Measurements from ENCODE around the gene PSMG1. TPM values are rescaled to one million over a fixed set of nuclear protein-coding genes. Genes with fewer than 3 reads are reported as not detected.

PSMG1 gene
- total RNA-seq, 1 experiment from 2014 or later = 50.0 TPM

GRCh38 chr21:39208624-39209333 lies 25.5 kb upstream of the PSMG1 start:
- no peak for TF ChIP-seq CTCF (IDR thresholded peaks at IDR 0.05; ENCODE audit: unreplicated experiment)
- H3K27me3 Mint-ChIP-seq (ENCODE audit: unreplicated experiment) = no peaks in the 10 kb centered on the region
- no TSS peak for BruUV-seq (replicated peaks)
- H3K9me3 Mint-ChIP-seq (ENCODE audit: low read depth, unreplicated experiment) = no peaks in the 10 kb centered on the region
- H3K4me1 Mint-ChIP-seq (ENCODE audit: low read depth, unreplicated experiment) = no peaks in the 10 kb centered on the region
- H3K4me3 Mint-ChIP-seq (ENCODE audit: low read depth, unreplicated experiment) = no peak overlapping the region
- H3K36me3 Mint-ChIP-seq (ENCODE audit: insufficient read depth, unreplicated experiment) = peaks cover 20% of the 10 kb centered on the region
- CTCF ChIA-PET = no interaction called here
- intact Hi-C loops (cut with micrococcal nuclease; ENCODE audit: unreplicated experiment) = no loop called here
- no peak for DNase-seq
- H3K27ac Mint-ChIP-seq (ENCODE audit: unreplicated experiment) = no peak overlapping the region

DNA sequence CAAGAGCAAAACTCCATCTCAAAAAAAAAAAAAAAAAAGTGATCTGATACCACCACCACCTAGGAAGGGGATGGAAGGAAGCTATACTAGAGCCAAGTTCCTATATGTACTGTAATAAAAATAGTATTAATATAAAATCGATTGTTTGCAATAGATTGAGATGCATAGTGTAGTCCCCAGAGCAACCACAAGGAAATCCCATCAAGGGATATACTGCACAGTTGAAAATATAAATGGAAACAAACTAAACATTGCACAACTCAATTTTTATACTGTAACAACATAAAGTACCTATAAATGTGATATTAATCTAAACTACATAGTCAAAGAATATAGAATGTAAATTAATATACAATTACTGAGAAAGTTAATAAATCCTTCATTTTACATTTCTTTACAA lies 20.9 kb upstream of the PSMG1 start:
- DNase-seq = no peak
- no peak for TF ChIP-seq CTCF (IDR thresholded peaks at IDR 0.05; ENCODE audit: unreplicated experiment)
- H3K4me1 Mint-ChIP-seq (ENCODE audit: low read depth, unreplicated experiment) = no peaks in the 10 kb centered on the region
- no peak overlapping the region for H3K27ac Mint-ChIP-seq (ENCODE audit: unreplicated experiment)
- intact Hi-C loops (cut with micrococcal nuclease; ENCODE audit: unreplicated experiment) = no loop called here
- CTCF ChIA-PET = no interaction called here
- H3K36me3 Mint-ChIP-seq (ENCODE audit: insufficient read depth, unreplicated experiment) = peaks cover 19% of the 10 kb centered on the region
- H3K4me3 Mint-ChIP-seq (ENCODE audit: low read depth, unreplicated experiment) = no peak overlapping the region
- H3K9me3 Mint-ChIP-seq (ENCODE audit: low read depth, unreplicated experiment) = no peaks in the 10 kb centered on the region
- no peaks in the 10 kb centered on the region for H3K27me3 Mint-ChIP-seq (ENCODE audit: unreplicated experiment)
- no TSS peak for BruUV-seq (replicated peaks)

DNA sequence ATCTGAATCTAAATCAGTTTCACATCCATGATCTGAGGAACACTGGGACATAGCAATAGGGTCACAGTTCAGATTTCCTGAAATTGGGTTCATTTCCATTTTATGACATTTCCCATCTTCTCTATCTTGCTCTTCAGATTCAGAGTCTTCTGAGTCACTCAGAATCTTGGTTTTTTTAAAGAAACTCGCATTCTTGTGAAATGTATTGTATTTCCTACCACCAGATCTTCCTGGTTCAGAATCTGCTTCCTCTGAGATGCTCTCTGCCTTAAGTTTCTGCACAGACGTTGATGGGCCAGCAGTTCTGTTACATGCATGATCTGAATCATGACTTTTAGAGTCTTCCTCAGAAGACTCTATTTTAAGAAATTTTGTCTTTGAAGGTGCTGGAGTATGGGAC lies 15.5 kb upstream of the PSMG1 start:
- BruUV-seq (replicated peaks) = no TSS peak
- intact Hi-C loops (cut with micrococcal nuclease; ENCODE audit: unreplicated experiment) = no loop called here
- Mint-ChIP-seq H3K4me1 (ENCODE audit: low read depth, unreplicated experiment) (no peaks in the 10 kb centered on the region), H3K27ac (ENCODE audit: unreplicated experiment) (no peak overlapping the region), H3K9me3 (ENCODE audit: low read depth, unreplicated experiment) (no peaks in the 10 kb centered on the region), H3K4me3 (ENCODE audit: low read depth, unreplicated experiment) (no peak overlapping the region), H3K27me3 (ENCODE audit: unreplicated experiment) (no peaks in the 10 kb centered on the region), H3K36me3 (ENCODE audit: insufficient read depth, unreplicated experiment) (peaks cover 26% of the 10 kb centered on the region)
- TF ChIP-seq CTCF (IDR thresholded peaks at IDR 0.05; ENCODE audit: unreplicated experiment) = no peak
- CTCF ChIA-PET = no interaction called here
- DNase-seq = no peak

- Mint-ChIP-seq H3K4me1 (ENCODE audit: low read depth, unreplicated experiment) (no peaks in the 10 kb centered on the region), H3K9me3 (ENCODE audit: low read depth, unreplicated experiment) (no peaks in the 10 kb centered on the region), H3K27ac (ENCODE audit: unreplicated experiment) (no peak overlapping the region), H3K4me3 (ENCODE audit: low read depth, unreplicated experiment) (no peak overlapping the region), H3K27me3 (ENCODE audit: unreplicated experiment) (no peaks in the 10 kb centered on the region), H3K36me3 (ENCODE audit: insufficient read depth, unreplicated experiment) (peaks cover 26% of the 10 kb centered on the region)
- TF ChIP-seq CTCF (IDR thresholded peaks at IDR 0.05; ENCODE audit: unreplicated experiment) = no peak
- CTCF ChIA-PET = no interaction called here
- no TSS peak for BruUV-seq (replicated peaks)
- intact Hi-C loops (cut with micrococcal nuclease; ENCODE audit: unreplicated experiment) = no loop called here
- DNase-seq = no peak
Measured at GRCh38 chr21:39197448-39198233, 14.4 kb upstream of the PSMG1 start.
